Large intestine (tissue), 3 donors: ENCODE data around the gene CRB1. TPM values are rescaled to one million over a fixed set of nuclear protein-coding genes. Genes with fewer than 3 reads are reported as not detected.
"Not testable (repeated sequence)": the region's sequence is repeated elsewhere in the genome, so short reads cannot be mapped to it uniquely, and the experiment has no call there.

Experiments used
- DNase-seq, 2 donors: peaks; one replicate each; pipeline versions ENCODE4 v3.0.0 to v3.0.0-alpha.2; 2013
- H3K27ac ChIP-seq: one replicate; pipeline ENCODE4 v1.5.1; 2013; ENCODE audit warnings: low read length
- H3K27me3 ChIP-seq: 2 replicates; pipeline ENCODE4 v1.6.1; 2013; ENCODE audit warnings: low read length; ENCODE audit not compliant: control insufficient read depth, insufficient read depth
- H3K36me3 ChIP-seq: 2 replicates; pipeline ENCODE4 v1.6.1; 2013; ENCODE audit warnings: low read length; ENCODE audit not compliant: control insufficient read depth, insufficient read depth
- H3K4me1 ChIP-seq: one replicate; pipeline ENCODE4 v1.6.1; 2013; ENCODE audit warnings: low read length; ENCODE audit not compliant: control insufficient read depth, insufficient read depth
- H3K4me3 ChIP-seq: one replicate; pipeline ENCODE4 v1.5.1; 2013; ENCODE audit warnings: low read length
- H3K9me3 ChIP-seq: one replicate; pipeline ENCODE4 v1.6.1; 2013; ENCODE audit warnings: mild to moderate bottlenecking, low read depth, low read length, moderate library complexity; ENCODE audit not compliant: control insufficient read depth
- WGBS: methylation state at CpG from one replicate; pipeline ENCODE4 v1.1.5; 2013; ENCODE audit warnings: low lambda C conversion rate; ENCODE audit not compliant: insufficient coverage; 5-methylcytosine and 5-hydroxymethylcytosine counted together
- polyA plus RNA-seq: library from polyadenylated mRNA; unstranded; fragments of 120-200 nt; gene quantifications from one replicate; pipeline ENCODE4 v1.2.1, GENCODE V29; 2013

The CRB1 gene
- polyA plus RNA-seq, 1 donor: 0.28 TPM

DNA sequence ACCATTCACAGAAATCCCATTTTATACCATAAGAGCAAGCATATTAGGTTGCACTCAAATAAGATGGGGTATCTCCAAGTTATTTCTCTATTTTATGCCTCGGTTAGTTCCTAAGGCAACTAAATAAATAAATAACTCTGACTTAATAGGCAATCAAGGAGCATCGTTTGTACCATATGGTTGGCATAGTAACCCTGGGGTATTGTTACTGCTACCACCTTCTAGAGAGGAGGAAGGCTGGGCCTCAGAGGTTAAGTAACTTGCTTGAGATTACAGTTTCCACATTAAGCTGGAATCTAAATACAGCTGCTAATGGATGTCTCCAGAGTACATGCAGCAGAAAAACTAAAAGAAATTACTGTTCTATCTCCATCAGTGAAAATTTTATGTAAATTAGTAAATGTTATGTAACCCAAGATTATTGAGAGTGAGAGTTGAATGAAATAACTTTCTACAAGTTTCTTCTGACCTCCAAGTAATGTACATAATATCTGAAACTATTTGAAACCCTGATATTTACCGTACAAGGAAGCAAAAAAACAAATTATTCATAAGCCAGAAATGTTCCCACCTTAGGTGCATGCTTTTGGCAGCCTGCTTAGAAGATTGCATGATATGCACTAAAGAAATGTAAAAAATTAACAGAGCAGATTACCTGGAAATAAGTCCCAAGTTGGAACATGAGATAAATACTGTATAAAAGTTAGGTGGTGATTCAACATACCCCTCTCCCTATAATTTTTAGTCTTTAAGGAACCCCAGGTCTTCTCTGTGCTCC is 127.0 kb downstream of the CRB1 start:
- H3K4me3 ChIP-seq: no peak overlapping the region
- no peaks in the 10 kb centered on the region for H3K36me3 ChIP-seq
- H3K27me3 ChIP-seq: no peaks in the 10 kb centered on the region
- H3K4me1 ChIP-seq: no peaks in the 10 kb centered on the region
- DNase-seq: no peak
- 83% methylated on average over 1 of the region's 3 CpGs for WGBS
- no peak overlapping the region for H3K27ac ChIP-seq
- no peaks in the 10 kb centered on the region for H3K9me3 ChIP-seq

DNA sequence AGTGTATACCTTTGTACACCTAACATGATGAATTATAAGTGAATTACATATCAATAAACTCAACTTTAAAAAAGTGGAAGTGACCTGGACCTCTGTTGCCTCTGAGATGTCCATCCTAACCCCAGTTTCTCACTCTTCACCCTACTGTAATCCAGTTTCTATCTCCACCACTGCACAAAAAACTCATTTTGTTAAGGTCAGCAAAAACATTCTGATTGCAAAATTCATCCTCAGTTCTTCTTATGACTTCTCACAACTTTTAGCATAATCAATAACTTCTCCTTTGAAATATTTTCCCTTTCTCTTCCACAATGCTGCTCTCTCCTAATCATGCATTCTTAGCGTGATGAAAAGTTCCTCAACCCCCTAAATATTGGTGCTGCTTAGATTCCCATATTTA is 129.8 kb downstream of the CRB1 start:
- H3K4me1 ChIP-seq: no peaks in the 10 kb centered on the region
- DNase-seq: no peak
- no peaks in the 10 kb centered on the region for H3K9me3 ChIP-seq
- H3K27ac ChIP-seq: no peak overlapping the region
- no peaks in the 10 kb centered on the region for H3K36me3 ChIP-seq
- no peak overlapping the region for H3K4me3 ChIP-seq
- H3K27me3 ChIP-seq: no peaks in the 10 kb centered on the region
- no CpG with 5 or more reads among the region's 1 CpG for WGBS

DNA sequence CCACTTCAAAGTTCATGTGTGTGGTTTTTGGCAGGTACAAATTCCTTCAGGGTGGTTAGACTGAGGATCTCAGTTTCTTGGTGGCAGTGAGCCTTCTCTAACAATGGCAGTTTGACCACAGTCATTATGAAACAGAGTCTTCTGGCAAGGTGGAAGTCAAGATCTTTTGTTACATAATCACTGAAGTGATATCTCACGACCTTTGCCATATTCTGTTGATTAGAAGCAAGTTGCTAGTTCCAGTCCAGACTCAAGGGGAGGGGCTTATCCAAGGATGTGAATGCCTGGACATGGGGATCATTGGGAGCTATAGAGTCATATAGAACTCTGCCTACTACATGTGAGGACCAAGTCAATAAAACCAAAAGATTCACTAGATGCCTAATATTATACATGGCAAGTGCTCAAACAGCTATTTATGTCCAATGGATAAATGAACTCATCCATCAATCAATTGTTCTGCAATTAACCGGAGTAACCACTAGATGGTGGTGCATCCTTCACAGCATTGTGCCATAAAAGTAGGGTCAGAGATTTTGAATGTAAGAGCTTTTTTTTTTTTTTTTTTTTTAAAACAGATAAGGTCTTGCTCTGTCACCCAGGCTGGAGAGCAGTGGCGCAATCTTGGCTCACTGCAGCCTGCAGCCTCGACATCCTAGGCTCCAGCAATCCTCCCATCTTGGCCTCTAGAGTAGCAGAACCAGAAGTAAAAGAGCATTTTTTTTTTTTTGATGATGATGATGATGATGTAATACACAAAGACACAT is 131.9 kb downstream of the CRB1 start:
- Histone ChIP-seq H3K4me1 (no peaks in the 10 kb centered on the region), H3K4me3 (no peak overlapping the region), H3K36me3 (no peaks in the 10 kb centered on the region), H3K9me3 (peaks cover 3% of the 10 kb centered on the region), H3K27me3 (no peaks in the 10 kb centered on the region), H3K27ac (no peak overlapping the region)
- WGBS: no CpG with 5 or more reads among the region's 4 CpGs
- peak; percentile 42 to 52 for DNase-seq

DNA sequence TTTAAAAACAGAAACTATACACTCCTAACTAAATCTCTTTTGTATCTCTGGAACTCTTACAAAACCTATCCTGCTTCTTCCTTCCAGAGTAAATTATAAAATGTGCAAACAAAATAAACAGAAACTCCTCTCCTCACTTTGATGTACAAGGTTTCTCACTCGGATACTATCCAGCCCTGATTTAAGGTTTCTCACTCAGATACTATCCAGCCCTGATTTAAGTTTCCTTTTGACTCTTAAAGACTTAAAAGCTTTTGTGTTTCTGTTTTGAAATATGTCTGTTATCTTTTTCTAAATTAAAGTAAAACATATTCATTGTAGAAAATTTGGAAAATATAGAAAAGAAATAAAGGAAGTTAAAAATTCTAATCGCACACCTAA is 132.5 kb downstream of the CRB1 start:
- 67% methylated on average over 2 of the region's 2 CpGs for WGBS
- no peak for DNase-seq
- H3K4me3 ChIP-seq: no peak overlapping the region

DNA sequence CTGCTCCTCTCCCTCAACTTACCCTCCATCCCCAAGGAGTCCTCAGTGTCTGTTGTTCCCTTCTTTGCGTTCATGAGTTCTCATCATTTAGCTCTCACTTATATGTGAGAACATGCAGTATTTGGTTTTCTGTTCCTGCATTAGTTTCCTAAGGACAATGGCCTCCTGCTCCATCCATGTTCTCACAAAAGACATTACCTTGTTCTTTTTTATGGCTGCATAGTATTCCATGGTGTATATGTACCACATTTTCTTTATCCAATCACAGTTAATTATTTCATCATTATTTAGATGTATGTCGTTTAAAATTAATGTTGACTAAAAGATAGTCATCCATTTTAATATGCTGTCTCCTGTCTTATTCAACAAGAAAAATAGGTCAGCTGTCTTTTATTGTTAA is 134.1 kb downstream of the CRB1 start:
- no peaks in the 10 kb centered on the region for H3K27me3 ChIP-seq
- peaks cover 3% of the 10 kb centered on the region for H3K9me3 ChIP-seq
- no peak for DNase-seq
- no peak overlapping the region for H3K27ac ChIP-seq
- H3K4me1 ChIP-seq: no peaks in the 10 kb centered on the region
- 100% methylated on average over 2 of the region's 2 CpGs for WGBS
- H3K4me3 ChIP-seq: no peak overlapping the region
- no peaks in the 10 kb centered on the region for H3K36me3 ChIP-seq

More for the DNA sequence above, 132.5 kb downstream of the CRB1 start:
- H3K27ac ChIP-seq: no peak overlapping the region
- H3K27me3 ChIP-seq: no peaks in the 10 kb centered on the region
- peaks cover 3% of the 10 kb centered on the region for H3K9me3 ChIP-seq
- no peaks in the 10 kb centered on the region for H3K4me1 ChIP-seq
- no peaks in the 10 kb centered on the region for H3K36me3 ChIP-seq

DNA sequence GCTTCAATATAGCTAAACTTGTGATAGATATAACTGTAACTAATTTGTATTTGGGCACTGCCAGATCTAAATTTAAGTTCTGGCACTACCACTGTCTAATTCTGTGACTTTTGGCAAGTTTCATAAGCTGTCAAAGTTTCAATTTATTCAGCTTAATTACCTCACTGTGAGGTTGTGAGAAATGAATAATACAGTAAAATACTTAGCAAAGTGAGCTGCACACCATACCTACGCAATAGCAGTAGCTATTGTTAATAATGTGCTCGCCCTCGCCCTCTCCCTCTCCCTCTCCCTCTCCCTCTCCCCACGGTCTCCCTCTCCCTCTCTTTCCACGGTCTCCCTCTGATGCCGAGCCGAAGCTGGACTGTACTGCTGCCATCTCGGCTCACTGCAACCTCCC is 136.7 kb downstream of the CRB1 start:
- not testable (repeated sequence) for H3K9me3 ChIP-seq, DNase-seq
- WGBS: no CpG with 5 or more reads among the region's 8 CpGs

DNA sequence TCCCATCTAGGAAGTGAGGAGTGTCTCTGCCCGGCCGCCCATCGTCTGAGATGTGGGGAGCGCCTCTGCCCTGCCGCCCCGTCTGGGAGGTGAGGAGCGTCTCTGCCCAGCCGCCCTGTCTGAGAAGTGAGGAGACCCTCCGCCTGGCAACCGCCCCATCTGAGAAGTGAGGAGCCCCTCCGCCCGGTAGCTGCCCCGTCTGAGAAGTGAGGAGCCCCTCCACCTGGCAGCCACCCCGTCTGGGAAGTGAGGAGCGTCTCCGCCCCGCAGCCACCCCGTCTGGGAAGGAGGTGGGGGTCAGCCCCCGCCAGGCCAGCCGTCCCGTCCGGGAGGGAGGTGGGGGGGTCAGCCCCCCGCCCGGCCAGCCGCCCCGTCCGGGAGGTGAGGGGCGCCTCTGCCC is 137.6 kb downstream of the CRB1 start:
- not testable (repeated sequence) for DNase-seq, H3K36me3 ChIP-seq, H3K9me3 ChIP-seq, H3K4me3 ChIP-seq, H3K27me3 ChIP-seq, H3K4me1 ChIP-seq, H3K27ac ChIP-seq
- WGBS: no CpG with 5 or more reads among the region's 28 CpGs

More for the DNA sequence above, 136.7 kb downstream of the CRB1 start:
- not testable (repeated sequence) for H3K4me1 ChIP-seq, H3K27ac ChIP-seq, H3K36me3 ChIP-seq, H3K4me3 ChIP-seq, H3K27me3 ChIP-seq

DNA sequence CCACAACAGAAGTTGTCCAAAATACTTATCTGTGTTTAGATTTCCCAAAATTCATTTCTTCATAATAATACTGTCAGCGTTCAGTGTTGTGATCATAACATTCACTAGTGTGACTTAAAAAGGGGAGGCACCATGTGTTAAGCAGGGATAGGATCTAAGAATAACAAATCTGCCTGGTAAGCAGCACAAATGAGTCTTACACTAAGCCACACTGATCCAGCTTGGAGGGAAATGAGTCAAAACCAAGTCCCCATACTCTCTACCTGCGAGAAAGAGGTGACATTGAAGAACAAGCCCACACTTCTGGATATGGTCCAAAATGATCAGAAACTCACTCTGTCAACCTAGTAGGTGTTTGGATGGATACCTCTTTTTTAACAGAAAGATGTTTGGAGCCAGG is 145.5 kb downstream of the CRB1 start:
- Histone ChIP-seq H3K36me3 (no peaks in the 10 kb centered on the region), H3K9me3 (no peaks in the 10 kb centered on the region), H3K4me1 (no peaks in the 10 kb centered on the region), H3K27ac (no peak overlapping the region), H3K27me3 (no peaks in the 10 kb centered on the region), H3K4me3 (no peak overlapping the region)
- no peak for DNase-seq
- no CpG with 5 or more reads among the region's 2 CpGs for WGBS

DNA sequence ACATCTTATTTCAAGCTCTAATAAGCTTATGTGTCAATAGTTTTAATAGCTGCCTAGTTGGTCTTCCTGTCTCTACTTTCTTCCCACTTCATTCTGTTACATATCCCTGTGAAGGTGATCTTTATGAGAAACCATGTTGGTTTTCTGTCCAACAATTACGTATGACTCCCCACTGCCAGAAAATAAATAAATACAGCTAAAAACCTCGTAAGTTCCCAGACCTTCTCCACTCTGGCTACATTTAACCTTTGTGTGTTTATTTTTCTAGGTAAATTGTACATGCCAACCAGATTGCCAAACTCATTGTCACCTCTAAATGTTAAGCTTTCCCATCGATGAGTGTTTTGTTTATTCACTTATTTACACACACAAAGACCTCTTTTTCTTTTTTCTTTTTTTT is 147.2 kb downstream of the CRB1 start:
- WGBS: 92% methylated on average over 2 of the region's 3 CpGs

DNA sequence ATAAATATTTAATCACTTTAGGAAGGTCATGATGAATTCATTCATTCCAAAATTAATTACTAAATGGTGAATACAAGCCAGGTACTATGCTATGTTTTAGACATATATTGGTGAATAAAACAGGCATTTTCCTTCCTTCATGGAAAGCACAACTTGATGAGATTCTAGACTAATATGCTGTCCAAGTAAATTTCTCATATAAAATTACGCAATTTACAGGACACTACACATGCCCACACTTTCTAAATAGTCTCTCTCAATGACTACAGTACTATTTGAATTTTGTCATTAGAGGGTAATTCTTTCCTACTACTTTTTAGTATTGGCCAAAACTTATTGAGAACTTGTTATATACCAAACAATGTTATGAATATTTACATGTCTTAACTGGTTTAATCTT is 150.6 kb downstream of the CRB1 start:
- WGBS: 100% methylated on average over 1 of the region's 1 CpG
- no peak overlapping the region for H3K4me3 ChIP-seq
- no peak for DNase-seq
- H3K36me3 ChIP-seq: no peaks in the 10 kb centered on the region
- no peak overlapping the region for H3K27ac ChIP-seq
- H3K9me3 ChIP-seq: no peaks in the 10 kb centered on the region
- no peaks in the 10 kb centered on the region for H3K27me3 ChIP-seq
- H3K4me1 ChIP-seq: no peaks in the 10 kb centered on the region

More for the DNA sequence above, 147.2 kb downstream of the CRB1 start:
- H3K9me3 ChIP-seq: no peaks in the 10 kb centered on the region
- H3K4me3 ChIP-seq: no peak overlapping the region
- DNase-seq: no peak
- no peaks in the 10 kb centered on the region for H3K36me3 ChIP-seq
- no peak overlapping the region for H3K27ac ChIP-seq
- no peaks in the 10 kb centered on the region for H3K4me1 ChIP-seq
- H3K27me3 ChIP-seq: no peaks in the 10 kb centered on the region
